Stromal cell of bone marrow (primary cell): ENCODE results near the gene MATCAP1.

Experiments used
- DNase-seq: peaks from one replicate; pipeline ENCODE4 v3.0.0-alpha.2; 2012; ENCODE audit warnings: low read depth

MATCAP1 gene

DNA sequence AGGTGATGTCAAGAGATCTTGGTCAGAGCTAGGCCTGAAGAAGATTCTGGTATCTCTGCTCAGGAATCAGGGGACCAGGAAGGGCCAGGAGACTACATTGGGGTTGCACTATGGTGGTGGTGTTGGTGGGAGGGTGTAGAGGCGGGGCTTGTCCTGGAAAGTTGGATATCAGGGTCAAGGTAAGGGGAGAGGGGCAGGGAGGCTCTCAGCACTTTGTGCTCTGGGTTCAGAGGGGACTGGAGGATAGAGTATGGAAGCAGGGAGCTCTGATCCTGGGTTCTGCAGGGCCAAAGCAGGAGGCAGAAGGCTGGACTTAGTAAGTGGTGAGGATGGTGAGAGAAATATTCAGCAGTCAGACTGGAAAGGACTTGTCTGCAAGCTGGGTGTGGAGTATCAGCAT is 10.4 kb downstream of the MATCAP1 start:
- no peak for DNase-seq

DNA sequence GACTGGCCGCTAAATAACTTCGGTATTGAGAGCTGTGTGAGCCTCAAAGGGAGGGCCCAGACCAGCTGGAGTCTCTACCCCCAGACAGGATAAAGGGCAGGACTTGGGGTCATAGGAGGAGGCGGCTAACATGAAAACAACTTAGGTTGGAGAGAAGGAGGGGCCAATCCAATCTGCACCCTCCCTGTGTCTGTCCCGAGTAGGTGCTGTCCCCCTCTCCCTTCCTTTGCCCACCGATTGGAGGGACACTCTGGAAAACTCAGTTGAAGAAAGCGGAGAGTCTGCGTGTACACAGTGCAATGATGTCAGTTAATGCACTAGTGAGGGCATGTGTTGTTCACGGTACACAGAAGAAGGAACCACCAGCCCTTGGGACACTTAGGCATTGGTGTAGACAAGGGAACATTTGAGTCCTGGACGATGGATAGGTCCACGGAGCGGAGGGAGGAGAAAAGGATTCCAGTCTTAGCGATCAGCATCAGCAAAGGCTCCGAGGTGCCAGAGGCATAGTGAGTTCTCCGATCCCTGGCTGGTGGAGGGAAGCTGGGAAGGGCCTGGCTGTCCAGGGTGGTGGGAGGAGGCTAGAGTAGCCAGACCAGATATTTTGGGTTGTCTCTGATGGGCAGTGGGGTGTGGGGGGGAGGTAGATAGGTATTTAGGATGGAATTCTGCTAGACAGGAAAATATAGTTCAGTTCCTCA is 12.7 kb downstream of the MATCAP1 start:
- no peak for DNase-seq

DNA sequence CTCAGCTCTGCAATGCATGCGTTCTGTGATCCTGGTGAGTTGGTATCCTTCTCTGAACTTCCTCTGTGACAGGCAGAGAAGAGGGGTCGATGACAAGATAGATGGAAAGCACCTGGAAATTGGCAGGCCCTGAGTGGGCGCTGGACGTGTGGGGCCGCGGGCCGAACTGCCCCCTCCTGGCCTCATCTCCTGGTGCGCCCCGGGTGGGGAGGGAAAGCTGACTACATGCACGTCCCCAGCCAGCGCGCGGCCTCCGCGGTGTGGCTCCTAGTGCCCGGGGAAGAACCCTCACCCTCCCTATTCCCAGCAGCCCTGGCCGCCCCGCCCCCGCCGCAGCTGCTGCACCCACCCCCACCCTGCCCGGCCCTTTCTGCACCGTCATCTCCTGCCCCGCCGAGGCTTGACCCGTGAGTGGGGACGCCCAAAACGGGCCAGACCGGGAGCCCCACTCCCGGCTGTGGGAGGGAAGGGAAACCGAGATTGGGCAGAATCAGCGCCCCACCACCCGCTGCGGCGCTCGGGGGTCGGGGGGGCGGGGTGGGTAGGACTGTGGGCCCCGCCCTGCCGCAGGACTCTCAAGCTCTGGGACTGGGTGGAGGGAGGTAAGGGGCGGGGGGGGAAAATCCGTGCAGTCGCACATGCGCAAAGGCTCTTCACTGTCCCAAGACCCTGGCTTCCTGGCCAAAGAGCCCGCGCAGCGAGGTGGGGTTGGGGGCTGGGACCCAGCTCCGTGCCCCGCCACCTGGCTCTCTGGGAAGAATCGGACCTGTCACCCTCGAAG is 13.4 kb downstream of the MATCAP1 start, which contains the start of gene NOL3:
TSS of gene NOL3 (plus strand) at position 371 of the 781 bp plus-strand sequence.
- peak; percentile 67 for DNase-seq

DNA sequence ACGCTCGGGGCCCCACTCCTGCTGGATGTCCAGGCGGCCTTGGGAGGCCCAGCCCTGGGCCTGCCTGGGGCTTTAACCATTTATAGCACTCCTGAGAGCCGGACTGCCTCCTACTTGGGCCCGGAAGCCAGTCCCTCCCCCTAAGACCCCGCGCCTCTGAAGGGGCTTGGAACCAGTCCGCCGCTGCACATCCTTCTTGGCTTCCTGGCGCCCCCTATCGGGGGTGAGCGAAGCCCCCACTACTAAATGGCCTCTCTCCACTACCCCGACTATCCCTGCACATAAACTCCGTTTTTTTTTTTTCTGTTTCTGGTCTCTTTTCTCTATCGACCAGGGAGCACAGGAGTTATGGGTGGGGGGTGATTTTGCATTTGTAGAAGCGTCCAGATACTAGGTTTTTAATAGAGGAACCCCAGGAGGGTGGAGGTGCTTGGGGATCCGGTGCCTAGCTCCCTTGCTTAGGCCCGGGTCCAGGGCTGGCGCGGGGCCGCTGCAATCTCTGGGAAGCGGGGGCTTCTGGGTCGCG is 14.1 kb downstream of the MATCAP1 start:
- DNase-seq, result no peak

DNA sequence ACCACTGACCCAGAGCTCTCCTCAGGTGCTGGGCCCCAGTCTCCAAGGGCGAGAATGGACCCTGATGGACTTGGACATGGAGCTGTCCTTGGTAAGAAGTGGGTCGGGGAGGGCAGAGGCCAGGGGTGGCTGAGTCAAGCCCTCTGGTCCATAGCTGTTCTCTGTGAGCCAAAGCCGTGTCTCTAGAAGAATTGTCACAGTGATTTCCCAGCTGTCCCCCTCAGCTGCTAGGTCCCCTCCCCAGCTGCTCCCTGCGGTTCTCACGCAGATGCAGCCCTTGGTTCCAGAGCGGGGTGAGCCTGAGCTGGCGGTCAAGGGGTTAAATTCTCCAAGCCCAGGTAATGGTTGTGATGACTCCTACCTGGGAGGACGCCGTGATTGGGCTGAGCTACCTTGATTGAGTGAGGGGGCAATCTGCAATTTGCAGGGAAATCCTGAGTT is 14.7 kb downstream of the MATCAP1 start:
- no peak for DNase-seq

DNA sequence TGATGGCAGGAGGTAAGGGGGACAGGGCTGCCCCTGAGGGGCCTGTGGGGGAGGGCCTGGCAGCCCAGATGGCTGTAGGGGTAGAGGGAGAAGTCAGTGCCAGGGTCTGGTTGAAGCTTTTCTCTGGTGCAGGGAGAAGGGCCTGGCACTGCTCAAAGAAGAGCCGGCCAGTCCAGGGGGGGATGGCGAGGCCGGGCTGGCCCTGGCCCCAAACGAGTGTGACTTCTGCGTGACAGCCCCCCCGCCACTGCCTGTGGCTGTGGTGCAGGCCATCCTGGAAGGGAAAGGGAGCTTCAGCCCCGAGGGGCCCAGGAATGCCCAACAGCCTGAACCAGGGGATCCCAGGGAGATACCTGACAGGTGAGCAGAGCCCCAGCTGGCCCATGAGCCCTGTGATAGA is 16.2 kb downstream of the MATCAP1 start:
- DNase-seq, result no peak

DNA sequence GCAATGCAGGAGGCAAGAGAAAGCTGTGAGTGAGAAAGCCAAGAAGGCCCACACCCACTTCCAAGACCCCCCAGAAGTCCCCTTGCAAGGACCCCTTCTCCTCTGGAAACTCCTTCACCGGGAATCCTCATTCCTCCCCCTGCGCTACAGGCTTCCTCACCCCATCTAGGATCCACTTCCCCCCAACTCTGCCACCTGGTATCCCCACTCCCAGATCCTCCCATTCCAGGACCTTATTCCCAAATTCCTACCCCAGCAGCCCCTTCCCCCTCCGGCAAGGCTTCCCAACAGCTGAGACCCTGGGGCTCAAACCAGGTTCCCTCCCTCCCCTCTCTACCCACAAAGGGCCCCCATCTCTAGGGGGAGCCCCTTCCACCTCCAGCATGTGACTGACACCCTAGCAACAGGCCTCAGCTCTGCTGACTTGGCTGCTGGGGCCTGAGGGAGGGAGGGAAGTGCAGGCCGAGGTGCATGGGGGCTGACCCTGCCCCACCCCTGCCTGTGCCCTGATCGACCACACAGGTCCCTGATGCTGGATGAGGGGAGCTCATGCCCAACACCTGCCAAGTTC is 17.1 kb downstream of the MATCAP1 start:
- DNase-seq, result no peak

DNA sequence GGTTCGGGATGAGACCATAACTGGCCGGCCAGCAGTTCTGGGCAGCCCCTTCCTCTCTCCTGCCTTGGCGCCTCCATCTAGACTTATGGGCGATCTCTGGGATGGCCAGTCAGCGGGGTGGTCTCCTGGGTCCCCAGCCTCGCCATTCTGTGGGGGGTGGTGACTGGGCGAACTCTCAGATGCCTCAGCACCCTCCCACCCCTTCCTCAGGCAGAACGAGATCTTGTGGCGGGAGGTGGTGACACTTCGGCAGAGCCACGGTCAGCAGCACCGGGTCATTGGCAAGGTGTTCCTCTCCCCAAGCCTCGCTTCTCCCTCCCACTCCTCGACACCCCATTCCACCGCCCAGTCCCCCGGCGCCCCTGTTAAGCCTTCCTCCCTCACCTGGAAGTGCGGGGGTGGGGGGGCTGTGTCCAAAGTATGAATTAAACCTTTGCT is 17.6 kb downstream of the MATCAP1 start:
- no peak for DNase-seq

DNA sequence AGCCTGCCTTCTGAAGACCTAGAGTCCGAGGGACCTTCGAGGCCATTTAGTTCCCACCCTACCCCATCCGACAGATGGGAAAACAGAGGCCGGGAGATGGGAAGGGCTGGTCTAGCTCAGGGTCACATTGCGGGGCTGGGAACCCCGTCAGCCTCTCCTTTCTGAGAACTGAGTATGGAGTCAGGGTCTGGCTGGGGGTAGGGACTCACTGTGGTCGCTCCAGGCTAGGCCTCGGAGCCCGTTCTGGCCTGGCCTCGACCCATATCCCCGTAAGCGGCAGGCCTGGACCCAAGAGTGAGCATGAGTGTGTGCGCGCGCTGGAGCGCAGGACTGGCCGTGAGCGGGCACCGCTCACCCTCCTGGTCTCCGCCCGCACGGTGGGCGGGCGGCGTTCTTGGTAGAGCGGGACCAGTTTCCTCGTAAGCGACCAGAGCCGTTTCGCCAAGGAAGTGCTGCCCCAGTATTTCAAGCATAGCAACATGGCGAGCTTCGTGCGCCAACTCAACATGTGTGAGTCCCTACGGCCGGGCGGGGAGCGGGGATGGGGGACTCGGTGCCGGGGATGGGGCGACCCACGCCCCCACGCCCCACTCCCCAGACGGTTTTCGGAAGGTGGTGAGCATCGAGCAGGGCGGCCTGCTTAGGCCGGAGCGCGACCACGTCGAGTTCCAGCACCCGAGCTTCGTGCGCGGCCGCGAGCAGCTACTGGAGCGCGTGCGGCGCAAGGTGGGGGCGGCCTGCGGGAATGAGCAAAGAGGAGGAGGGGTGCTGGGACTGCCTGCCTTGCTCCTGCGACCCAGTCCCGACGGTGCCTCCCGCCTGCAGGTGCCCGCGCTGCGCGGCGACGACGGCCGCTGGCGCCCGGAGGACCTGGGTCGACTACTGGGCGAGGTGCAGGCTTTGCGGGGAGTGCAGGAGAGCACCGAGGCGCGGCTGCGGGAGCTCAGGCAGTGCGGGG is 18.4 kb downstream of the MATCAP1 start:
- DNase-seq, result no peak

DNA sequence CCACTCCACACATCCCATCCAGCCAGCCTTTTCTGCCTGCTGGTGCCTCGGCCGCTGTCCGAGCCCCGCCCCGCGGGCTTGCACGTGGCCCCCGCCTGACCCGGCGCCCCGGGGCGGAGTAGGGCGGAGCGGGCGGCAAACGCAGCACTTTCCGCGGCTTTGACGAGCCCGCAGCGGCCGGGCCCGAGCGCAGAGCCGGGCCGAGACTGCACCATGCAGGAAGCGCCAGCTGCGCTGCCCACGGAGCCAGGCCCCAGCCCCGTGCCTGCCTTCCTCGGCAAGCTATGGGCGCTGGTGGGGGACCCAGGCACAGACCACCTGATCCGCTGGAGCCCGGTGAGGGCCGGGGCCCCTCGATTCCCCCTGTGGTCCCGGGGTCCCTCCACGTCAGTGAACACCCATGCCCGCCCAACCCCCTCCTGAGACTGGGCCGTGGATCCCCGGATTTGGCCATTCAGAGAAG is 19.1 kb downstream of the MATCAP1 start, which contains the start of gene HSF4:
TSS of gene HSF4 (plus strand) at position 147 of the 463 bp plus-strand sequence. CDS start at position 214, 67 bp downstream.
- DNase-seq, result no peak

DNA sequence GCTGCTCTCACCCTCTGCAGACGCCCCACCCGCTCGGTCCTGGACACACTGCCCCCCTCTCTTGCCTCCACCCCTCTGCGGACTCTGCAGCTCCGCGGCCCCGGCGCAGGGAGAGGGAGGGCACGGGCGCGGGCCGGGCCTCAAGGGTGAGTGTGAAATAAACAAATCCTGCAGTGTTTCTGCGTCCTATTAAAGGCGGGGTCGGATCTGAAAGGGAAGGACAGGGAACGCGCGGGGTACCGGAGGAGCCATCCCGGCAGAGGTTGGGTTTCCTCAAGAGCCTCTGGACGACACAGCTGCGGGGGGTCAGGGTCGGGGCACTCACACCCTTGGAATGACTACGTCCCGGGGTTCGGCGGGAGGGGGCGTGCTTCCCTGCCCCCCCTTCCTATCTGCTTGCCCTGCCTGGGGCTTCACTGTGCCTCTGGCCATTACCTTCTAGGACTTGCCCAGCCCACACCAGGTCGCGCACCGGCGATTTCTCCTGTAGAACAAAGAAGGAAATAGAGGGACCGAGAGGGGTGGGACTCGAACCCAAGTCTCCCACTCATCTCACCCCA is 19.7 kb downstream of the MATCAP1 start:
- no peak for DNase-seq

DNA sequence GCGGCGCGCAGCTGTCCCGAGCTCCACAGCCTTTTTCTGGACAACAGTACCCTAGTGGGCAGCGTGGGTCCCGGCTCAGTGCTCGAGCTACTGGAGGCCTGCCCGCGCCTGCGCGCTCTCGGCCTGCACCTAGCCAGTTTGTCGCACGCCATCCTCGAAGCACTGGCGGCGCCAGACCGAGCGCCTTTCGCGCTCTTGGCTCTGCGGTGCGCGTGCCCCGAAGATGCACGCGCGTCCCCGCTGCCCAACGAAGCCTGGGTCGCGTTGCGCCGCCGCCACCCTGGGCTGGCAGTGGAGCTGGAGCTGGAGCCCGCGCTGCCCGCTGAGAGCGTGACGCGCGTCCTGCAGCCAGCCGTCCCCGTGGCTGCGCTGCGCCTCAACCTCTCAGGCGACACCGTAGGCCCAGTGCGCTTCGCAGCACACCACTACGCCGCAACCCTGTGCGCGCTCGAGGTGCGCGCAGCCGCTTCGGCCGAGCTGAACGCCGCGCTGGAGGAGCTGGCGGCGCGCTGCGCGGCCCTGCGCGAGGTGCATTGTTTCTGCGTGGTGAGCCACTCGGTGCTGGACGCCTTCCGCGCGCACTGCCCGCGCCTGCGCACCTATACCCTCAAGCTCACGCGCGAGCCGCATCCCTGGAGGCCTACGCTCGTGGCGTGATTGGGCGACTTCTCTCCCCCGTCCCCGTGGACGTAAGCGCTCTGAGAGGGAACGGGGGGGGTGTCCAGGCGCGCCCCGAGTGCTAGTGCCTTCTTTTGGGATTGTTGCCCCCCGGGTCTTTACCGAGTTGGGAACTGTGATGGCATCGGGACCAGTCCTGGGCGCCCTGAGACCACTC is 20.4 kb downstream of the MATCAP1 start:
- no peak for DNase-seq

DNA sequence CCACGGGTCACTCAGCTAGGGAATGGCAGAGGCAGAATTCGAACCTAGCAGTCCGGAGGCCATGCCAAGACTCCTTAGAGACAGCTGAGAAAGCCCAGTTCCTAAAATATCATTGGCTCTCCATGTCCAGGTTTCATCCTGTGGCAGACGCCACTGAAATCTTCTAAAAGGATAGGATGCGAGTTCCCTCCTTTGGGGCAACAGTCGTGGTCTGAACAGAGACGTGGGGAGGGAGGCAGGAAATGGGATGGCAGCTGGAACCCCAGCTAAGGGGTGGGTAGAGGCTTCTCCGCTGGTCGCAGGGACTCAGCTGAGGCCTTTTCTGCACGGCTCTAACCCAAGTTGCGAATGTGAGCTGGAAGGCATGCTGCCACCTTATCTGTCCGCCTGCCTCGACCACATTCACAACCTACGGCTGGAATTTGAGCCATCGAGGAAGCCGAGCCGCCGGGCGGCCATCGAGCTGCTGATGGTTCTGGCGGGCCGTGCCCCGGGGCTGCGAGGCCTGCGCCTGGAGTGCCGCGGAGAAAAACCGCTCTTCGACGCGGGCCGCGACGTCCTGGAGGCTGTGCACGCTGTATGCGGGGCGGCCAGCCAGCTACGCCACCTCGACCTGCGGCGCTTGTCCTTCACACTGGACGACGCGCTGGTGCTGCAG is 21.1 kb downstream of the MATCAP1 start:
- DNase-seq, result no peak

DNA sequence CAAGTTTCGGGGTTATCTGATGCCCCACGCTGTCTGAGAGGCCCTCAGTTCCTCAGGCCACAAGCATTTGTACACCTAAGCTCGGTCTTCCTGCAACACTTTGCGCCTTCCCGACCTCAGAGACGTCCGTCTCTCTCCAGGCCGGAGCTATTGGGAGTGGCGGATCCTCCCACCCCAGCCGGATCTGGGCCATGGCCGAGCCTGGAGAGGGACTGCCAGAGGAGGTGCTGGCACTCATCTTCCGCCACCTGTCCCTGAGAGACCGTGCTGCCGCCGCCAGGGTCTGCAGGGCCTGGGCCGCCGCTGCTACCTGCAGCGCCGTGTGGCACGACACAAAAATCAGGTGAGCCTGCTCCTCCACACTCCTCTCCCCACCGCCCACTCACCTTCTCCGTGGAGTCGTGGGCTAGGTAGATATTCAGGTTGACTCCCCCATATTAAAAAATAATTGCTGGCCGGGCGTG is 22.1 kb downstream of the MATCAP1 start:
- DNase-seq, result no peak

DNA sequence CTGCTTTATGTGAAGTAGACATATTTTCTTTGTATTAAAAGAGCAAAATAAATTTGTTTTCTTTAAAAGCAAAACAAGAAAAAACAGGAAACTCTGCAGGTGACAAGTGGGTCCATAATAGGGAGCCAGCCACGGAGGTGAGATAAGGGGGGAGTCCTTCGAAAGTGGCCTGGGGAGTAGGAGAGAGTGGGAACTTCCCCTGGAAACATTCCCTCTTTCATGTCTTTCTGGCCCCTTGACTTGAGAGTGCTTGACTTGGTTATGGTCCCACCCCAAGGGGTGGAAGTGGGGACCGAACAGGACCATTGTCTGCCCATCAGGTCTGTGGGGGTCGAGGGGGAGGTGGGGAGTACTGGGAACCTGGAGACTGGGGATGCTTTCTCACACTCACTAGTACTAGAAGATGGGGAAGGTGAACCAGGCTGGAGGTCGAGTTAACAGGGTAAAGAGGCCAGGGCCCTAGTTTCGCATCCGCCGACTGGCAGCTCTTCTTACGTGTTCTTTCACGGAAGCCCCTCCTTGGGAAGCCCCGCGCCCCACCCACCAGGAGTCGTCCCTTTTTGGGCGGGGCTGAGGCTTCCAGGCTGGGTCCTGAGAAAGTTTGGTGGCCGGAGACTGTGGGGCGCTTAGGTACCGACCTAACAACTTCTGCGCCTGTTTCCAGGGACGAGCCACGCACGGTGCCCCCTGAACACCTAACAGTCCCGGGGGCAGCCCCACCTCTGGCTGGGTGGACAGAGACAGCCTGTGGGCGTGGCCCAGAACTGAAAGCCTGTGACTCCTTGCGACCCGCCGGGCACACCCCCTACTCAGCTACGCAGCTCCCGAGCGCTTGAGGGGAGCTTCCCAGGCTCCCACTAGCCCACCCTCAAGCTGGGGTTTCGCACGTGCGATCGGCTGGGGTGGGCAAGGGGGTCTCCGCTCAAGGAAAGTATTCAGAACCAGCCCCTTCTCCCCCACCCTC is 24.8 kb downstream of the MATCAP1 start:
- DNase-seq, result no peak

DNA sequence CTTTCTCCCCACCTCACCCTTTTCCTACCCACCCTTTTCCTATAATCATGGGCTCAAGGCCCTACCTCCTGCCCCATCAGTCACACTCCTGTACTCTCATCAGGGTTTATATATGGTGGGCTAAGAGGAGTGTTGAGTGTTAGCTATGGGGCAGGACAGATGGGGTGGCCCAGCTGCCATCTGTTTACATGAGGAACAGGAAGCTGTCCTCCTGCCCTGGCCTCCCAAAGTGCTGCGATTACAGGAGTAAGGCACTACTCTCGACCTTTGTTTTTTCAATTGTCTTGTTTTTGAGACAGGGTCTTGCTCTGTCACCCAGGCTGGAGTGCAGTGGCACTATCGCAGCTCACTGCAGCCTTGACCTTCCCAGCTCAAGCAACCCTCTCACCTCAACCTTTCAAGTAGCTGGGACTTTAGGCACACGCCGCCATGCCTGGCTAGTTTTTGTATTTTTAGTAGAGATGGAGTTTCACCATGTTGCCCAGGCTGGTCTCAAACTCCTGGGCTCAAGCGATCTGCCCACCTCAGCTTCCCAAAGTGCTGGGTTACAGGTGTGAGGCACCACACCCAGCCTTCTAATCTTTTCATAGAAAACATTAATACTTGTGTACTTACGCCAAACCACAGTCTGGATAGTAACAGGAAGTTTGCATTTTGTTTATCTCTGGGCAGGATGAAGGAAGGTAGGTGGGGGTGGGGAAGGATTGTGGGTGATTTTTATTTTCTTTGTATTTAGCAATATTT is 25.7 kb downstream of the MATCAP1 start:
- no peak for DNase-seq

DNA sequence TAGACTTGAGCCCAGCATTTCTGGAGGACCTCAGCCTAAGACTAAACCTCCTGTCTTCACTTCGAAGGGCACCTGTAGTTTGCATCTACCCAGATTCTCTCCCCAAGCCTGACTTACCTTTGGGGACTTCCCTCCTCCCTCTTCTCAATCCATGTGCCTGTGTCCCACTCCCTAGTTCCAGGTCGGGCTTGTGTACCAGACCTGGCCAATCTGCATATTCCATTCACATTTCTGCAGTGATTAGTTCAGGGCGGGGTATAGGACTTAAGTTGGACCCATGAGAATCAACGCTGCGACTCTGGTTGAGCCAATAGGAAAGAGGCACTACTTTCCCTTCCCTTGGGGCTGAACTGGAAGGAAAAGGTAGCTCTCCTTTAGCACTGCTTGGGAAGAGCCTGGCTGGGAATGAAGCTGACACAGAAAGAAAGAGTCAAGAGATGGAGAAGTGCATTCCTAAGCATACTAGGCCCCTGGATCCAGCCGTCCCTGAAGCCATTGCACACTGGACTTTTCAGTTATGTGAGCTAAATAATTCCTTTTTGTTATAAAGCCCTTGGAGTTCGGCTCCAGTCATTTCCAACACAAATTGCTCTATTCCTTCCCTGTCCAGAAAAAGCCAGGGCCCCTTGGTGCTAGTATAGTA is 26.5 kb downstream of the MATCAP1 start:
- DNase-seq, result no peak
